AML-193 (cell line): ENCODE measurements around the gene CMSS1.
A peak's percentile ranks its signal among the peaks of the same experiment; 100 is the strongest.
"Not testable (repeated sequence)": the region's sequence is repeated elsewhere in the genome, so short reads cannot be mapped to it uniquely, and the experiment has no call there.

Experiments used
- DNase-seq, 2 experiments: peaks; one replicate each; lab custom pipeline; 2025; lab: John Stamatoyannopoulos, UW

The CMSS1 gene

DNA sequence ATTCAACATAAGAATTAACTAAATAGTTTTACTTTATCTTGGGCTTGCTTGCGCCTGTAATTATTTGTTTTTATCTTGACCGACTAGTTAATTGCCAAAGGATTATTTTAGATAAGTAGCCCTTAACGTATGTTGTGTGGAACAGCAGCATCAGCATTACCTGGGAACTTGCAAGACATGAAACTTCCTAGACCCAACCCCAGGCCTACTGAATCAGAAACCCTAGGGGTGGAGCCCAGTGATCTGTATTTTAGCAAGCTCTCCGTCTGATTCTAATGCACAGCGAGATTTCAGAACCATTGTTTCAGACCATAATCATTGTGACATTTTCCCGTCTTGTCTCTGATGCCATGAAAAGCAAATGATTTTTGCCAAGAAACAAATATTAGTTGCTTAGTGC is 265.5 kb downstream of the CMSS1 start:
- DNase-seq: no peak

DNA sequence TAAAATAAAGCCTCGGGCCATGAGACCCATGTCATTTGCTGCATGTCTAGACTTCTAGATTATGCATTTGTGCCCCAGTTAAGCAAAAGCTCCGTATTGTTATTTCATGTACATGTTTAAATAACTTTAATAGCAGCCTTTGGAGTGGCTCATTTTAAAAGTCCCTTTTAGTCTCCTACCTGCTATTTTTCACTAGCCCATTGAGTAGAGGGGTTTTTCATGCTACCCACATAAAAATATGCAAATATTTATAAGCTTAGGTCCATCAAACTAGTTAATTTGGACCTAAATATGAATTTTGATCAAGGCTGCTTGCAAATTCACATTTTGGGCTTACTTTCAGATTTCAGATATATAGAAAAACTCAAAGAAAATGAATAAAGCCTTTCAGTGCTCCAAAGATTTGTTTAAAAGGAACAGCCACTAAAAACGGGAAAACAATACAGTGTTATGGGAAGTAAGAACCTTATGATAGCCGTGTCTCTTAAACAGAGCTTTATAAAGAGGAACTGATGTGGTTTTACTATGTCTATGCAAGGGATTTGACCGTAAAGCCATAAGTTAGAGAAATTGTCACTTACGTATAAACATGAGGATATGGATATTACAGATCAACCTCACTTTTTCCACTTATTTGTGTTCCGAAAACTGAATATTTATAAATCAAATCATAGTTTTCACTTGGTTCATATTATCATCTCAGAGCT is 266.6 kb downstream of the CMSS1 start:
- peak; percentile 88 to 89 for DNase-seq

DNA sequence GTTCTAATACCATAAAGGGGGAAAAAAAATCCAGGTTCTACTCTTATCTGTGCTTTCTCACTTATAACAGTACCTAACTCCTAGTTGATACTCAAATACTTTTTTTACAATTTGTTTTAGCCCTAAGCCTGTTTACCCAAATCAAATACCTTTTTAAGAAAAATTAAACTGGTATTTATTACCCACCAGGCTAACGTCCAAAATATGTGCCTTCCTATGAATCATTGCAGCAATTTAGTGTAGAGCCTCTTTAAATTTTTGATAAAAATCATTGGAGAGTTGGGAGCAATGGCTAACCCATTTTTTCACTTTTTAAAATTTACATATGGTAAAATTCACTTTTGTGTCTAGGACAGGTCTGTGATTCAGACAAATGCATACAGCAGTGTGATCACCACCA is 268.7 kb downstream of the CMSS1 start:
- no peak for DNase-seq

DNA sequence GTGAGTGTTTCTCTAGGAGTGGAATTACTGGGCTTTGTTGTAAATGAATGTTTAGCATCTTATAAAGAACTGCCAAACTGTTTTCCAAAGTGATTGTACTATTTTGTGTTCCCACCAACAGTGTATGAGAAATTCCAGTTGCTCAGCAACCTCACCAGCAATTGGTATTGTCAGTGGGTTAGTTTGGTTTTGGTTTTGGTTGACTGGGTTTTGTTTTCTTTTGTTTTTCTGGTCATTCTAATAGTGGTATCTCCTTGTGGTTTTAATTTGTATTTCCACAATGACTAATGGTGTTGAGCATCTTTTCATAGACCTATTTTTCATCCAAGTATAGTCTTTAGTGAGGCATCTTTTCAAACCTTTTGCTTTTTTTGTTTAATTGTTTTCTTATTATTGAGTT is 269.5 kb downstream of the CMSS1 start:
- no peak for DNase-seq

DNA sequence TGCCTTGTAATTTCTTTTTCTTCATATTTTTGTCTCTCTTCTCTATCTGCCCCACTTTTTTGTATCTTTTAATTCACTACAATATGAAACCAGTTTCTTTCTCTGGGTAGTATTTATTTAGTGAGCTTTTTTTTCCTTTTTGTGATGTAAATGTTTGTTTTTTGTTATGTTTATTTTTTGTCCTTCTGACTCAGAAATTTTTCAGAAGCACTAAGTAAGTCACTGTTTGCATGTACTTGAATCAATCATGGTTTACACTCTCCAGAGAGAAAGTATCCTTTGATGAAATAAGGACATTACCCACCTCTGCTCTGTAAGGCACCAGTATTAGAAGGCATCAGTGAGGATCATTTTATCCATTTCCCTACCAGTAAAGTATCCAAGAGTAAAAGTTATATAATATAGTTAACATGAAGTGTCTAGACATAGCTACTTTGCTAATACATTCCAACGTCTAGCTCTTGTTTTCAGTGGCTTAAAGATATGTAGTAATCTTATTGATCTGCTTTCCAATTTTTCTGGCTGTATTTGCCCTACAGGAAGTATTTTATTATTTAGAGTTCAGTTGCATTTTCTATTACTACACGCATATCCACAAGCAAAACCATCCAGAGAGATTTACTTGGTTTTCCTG is 271.2 kb downstream of the CMSS1 start:
- DNase-seq: no peak

DNA sequence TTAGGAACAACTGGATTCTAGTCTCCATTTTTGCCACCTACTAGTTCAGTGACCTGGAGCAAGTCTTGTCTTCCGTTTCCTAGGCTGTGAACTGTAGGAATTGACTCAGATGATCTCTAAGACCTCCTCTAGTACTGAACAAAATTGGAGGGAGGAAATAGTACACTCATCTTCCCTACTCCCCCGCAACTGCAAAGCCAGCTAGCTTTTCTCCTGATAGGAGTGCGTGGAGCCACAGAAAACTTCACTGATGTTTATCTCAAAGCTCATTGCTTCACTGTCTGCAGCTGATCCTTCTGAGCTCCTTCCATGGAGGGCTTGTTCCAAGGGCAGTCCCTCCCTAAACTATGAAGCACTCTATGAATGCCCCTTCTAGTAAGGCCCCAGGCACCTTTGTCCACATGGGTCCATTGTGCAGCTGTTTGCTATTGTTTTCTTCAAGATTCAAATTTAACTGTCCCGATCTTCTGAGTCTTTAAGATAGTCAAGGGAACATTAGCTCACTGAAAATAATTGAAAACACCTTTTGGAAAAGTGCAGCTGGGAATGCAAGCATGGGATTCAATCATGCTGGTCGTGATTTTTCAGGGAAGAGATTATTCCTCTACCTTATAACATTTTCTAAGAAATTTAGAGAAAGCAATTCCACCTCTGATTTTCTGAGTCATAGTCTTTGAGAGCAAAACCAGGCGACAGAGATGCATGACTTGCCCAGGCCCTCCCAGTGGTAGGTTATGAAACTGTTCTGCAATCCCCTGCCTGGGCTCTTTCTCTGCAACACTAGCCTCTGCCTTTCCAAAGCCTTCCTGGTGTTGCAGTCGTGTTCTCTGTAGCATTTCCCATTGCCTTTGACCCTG is 272.4 kb downstream of the CMSS1 start:
- peak; percentile 91 to 93 for DNase-seq

DNA sequence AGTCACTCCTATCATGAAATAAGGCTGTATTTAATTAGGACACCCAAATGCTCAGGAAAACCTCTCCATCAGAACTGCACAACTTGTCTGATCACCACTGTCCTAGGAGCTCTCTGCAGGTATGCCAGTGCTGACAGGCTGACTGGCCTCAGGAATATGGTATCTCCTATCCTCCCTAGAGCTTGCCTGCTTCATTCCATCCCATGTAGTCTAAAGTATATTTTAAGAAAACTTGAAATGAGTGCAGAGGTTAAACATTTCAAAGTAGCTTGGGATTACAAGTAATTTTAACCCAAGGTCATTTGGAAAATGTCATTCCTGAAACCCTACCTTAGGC is 273.0 kb downstream of the CMSS1 start:
- DNase-seq: no peak

DNA sequence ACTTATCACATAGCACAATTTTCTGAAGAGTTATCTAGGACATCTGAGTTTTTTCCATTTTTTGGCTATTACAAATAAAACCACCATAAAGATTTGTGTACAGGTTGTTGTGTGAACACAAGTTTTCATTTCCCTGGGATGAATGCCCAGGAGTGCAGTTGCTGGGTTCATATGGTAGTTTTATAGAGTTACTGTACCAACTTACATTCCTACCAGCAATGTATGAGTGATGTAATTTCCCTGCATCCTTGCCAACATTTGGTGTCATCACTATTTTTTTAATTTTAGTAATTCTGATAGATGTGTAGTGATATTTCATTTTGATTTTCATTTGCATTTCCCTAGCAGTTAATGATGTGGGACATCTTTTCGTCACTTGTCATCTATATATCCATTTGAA is 276.2 kb downstream of the CMSS1 start:
- DNase-seq: no peak

DNA sequence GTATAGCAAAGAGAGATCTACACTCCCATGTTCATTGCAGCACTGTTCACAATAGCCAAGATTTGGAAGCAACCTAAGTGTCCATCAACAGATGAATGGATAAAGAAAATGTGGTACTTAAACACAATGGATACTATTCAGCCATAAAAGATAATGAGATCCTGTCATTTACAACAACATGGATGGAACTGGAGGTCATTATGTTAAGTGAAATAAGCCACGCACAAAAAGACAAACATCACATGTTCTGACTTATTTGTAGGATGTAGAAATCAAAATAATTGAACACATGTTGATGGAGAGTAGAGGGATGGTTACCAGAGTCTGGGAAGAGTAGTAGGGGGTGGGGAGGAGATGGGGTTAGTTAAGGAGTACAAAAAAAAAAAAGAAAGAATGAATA is 278.6 kb downstream of the CMSS1 start:
- DNase-seq: not testable (repeated sequence)

DNA sequence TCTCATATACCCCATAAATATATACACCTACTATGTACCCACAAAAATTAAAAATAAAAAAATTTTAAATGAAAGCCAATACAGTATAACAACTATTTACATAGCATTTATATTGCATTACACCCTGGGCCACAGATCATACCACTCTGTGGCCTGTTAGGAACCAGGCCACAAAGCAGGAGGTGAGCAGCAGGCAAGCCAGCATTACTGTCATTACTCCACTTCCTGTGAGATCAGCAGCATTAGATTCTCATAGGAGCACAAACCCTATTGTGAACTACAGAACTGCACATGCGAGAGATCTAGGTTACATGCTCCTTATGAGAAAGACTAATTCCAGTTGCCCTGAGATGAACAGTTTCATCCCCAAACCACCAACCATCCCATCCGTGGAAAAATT is 279.2 kb downstream of the CMSS1 start:
- DNase-seq: peak; percentile 61 to 62

DNA sequence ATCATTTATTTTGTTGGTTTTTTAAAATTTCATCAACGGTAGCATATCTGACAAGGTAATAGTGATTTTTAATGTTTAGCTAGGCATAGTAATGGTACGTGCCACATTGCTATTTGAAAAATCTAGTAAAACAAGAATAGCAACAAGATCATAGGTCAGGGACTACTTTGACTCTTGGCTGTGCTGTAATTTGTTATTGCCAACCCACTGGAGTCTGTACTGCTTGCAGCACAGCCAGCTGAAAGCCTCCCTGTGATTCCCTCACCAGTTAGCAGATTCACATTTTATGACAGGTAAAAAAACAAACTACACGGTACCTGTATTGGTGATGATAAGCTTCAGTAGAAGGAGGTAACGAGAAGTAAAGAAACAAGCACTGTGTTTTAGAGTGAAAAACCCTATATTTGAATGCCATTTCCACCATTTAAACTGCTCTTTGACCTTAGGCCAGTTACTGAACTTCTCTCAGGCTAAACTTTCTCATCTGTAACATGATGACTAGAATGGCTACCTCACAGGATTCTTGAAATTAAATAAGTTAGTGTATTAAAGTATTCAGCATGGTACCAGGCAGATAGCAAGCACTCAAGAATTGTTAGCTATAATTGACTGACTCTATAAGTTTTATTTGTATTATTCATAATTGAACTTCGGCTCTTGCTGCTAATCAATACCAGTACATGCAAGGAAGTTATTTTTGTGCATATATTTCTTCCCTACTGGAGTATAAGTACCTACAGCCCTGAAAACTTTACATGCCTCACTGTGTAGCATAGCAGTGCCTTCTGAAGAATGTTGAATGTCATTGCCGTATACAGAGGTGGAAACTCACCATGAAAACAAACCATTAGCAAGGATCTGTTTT is 280.5 kb downstream of the CMSS1 start:
- no peak for DNase-seq

DNA sequence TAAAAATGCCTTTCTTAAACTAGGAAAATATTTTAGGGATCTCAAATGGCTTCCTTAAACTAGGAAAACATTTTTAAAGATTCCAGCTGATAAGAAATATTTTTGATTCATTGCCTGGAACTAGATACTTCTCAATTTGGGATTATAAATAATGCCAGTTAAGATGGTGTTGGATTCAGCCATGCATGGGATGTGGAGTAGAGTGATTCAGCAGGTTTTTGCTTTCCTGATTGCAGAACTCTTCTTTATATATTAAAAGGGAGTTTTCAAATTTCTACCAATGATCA is 281.1 kb downstream of the CMSS1 start:
- no peak for DNase-seq

DNA sequence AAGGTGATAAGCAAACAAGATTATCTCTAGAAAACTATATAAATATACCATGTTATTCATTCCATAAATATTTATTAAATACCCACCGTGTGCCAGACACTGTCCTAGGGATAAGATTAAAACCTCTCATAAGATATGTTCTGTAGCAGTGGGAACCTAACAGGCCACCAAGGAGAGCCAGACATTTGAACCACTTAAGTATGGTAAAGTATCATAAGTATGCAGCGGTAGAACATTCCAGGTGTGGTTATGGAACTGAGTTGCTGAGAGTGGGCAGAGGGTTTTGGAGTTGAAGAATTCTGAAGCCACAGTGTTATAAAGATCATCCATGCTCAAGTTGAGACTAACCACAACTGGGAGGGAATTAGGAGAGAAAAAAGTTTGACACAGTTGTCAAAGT is 282.0 kb downstream of the CMSS1 start:
- DNase-seq: no peak

DNA sequence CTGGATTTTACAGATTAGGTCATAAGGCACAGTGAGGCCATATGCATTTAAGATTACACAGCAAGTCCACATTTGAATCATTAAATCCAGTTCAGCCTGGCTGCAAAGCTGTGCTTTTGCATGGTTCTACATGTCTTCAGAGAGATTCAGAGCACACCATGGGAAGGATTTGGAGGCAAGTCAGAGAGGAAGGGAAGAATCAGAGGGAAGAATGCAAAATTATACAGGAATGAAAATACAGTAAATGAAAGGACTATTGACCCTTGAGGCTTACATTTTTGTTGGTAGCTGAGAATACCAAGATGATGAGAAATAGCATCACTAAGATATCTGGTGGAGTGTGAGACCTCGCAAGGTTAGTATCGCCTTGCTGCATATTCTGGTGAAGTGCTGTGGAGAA is 282.8 kb downstream of the CMSS1 start:
- no peak for DNase-seq

DNA sequence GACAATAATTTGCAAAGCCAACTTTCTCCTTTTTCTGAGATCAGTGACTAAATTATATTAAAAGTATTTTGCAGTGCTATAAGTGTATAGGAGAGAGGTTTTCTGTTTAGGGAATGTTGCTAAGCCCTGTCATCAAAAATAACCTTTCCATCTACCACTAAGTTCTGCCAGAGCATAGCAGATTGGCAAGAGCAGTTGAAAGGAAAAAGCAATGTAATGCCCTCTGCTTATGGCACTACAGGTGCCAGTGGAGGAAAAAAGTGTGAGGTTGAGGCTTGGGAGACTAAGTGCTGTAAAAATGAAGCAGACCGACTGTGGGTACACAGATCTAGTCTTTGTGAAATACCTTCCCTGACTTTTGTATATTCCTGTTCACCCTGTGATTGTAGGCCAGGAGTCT is 285.1 kb downstream of the CMSS1 start:
- no peak for DNase-seq

DNA sequence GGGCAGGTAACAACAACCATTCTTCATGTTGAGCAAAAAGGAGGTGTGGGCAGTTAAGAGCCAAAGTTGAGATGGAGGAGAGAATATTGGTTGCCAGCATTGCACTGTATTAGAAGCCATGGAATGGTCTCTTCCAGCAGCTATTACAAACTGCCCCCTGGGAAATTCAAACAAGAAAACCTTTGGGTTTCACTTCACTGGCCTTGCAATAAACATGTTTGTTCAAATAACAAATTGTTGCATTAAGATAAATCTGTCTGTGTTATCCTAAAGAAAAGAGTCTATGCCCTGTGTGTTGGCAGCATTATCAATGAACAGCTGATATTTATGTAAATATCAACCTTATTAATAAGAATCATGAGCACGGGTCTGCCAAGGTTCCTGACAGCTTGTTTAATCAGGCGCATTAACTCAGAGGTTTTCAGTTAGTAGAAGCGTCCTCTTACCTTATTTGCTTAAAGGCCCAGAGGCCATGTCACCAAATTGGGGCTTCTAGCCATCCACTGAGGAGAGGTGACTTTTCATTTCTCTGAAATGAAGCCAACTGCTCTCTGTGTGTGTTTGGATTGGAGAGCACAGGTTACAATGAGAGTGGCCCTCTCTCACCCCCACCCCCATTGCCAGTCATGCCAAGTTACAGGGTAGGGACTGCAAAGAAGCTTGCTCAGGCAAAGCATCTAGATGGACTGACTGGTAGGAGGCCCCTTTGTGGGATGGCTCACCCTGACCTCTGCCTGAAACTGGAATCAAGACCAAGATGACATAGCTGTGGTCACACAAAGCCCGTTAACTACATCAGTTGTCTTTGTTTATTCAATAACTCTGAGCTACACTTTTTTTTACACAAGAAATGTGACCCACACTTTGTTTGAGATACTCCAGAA is 286.1 kb downstream of the CMSS1 start:
- DNase-seq: no peak

DNA sequence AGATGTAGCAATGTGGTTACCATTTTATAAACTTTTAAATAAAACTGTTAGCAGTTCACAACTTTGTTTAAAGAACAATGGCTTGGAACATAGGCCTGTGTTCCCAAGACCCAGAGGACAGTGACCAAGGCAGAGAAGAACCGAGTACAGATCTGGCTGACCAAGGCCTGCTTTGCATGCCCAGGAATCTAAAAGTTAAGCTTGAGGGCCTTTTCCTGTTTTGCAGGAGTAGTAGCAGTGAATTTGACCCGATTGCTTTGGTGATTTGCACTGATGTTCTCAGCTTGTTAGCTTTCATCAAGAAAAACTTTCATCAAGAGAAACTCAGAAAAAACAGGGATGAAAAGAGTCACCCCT is 286.8 kb downstream of the CMSS1 start:
- DNase-seq: no peak

DNA sequence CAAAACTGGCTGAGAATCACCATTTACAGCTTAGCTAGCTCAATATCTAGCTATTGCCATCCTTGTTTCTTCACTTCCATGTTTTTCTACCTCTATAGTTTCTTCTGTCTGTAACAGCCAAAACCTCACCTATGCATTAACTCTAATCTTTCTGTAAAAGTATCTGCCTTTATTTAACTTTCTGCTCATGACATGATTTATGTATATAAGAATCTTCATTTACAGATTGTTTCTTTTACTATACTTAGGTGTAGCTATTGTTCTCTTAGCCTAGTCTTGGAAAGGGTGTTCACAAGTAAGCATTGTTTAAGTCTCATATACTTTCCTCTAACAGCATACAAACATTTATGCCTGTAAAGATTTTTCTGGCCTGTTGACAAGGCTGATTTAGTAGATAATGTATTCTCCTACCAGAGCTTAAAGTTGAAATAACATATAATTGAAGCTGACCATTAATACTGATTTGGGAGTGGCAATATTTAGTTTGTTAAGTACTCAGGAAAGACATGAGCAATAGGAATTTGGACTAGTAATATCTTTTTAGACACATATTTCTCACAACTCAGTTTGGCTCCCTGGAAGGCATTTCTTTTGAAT is 287.3 kb downstream of the CMSS1 start:
- DNase-seq: no peak

DNA sequence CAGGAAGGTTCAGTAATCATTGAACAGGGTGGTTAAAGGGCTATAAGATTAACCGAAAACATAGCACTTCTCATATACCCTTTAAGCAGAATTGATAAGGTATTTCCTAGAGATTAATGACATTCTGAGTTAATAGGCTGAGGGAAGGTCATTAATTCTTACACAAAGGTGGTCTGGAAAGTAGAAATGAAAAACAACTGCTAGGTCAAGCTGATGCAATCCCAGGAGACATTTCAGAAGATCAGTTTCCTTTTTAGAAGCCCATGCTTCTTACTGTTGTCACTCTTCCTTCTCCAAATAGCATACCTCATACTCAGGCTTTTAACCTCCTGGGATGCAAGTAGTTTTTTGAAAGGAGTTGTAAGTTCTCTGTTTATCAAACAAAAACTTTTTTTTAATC is 287.8 kb downstream of the CMSS1 start:
- peak; percentile 22 to 42 for DNase-seq

DNA sequence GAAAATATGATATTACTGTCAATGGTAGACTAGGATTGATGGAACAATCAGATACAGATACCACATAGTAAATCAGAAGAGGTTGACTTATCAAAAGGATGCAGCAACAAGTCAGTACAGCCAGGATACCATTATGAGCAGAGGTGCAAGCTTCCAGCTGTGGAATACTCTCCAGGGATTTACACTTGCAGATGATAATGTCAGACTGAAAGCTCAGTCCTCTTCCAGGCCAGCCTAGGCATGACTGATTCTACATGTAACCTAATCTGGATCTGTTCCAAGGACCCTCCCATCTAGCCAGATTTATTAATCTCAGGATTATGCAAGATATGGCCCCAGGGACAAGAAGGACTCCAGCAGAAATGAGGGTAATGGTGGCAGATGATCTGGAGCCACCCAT is 288.4 kb downstream of the CMSS1 start:
- no peak for DNase-seq

DNA sequence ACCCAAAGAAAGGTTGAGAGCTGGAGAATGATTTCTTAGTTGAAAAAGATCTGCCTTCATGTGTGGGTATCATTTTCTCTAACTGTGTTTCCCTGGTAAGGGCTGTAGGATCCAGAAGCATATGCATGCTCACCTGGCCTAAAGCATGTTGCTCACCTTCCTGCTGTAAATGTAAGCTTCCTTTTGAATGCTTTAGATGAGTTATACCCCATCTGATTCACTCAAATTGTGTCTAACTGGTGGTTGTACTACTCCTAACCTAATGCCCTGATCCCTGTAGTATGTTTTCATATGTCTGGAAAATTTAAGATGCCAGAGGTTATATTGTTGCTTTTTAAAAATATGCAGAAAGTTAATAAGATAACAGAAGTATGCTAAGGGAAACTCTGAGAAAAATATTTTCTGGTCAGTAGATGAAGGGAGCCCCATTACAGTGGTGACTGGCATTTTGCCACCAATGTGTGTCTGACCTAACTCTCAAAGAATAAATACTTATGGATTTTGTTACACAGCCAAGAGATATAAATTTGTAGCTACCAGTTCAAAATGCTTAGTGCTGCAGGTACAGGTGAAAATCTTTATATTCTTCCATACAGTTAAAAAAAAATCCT is 289.0 kb downstream of the CMSS1 start:
- no peak for DNase-seq
